GM21423 (cell line): ENCODE data around the gene FAH.

Source experiments
- ATAC-seq: cut with Tn5 transposase; IDR thresholded peaks from one replicate; pipeline ENCODE4 v1.9.1; 2021; ENCODE audit warnings: mild to moderate bottlenecking, moderate library complexity; ENCODE audit not compliant: unreplicated experiment

The FAH gene

GRCh38 chr15:80231371-80231770, 78.6 kb downstream of the FAH start:
- ATAC-seq = no peak

- ATAC-seq = no peak
Measured at GRCh38 chr15:80233581-80233980, 80.8 kb downstream of the FAH start.

GRCh38 chr15:80234883-80235282, 82.1 kb downstream of the FAH start:
- ATAC-seq = no peak
